H54 (cell line): ENCODE results near the gene ATP5PB.

Source experiments
- DNase-seq: peaks from one replicate; pipeline ENCODE4 v3.0.0; 2011; ENCODE audit warnings: low spot score, mixed read lengths; ENCODE audit not compliant: insufficient read length
- FAIRE-seq: peaks from 3 replicates; lab custom pipeline; 2011; peaks lifted over from hg19 to GRCh38; lab: Jason Lieb, UNC
- POLR2A ChIP-seq: IDR thresholded peaks from 2 replicates; pipeline ENCODE4 v1.6.1; 2011; ENCODE audit warnings: low read depth, mild to moderate bottlenecking, low read length

The ATP5PB gene

DNA sequence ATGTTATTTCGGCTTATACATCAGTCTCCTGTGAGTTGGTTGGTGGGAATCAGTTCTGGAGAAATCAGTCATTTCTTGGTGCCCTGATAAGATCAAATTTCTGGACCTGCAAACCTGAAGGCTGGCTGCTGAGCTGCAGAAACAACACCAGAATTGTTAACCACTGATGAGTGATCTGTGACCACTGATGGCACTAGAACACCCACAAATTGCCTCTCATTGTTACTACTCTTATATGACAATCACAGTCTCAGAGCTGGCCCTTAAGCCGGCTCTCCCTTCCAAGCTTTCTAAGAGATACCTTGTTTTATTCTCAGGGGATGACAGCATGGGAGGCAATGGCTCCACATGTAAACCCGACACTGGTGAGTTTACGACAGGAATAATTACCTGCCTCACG lies 26.4 kb downstream of the ATP5PB start:
- no peak for FAIRE-seq
- DNase-seq: no peak
- no peak for TF ChIP-seq POLR2A

GRCh38 chr1:111476214-111476613 lies 26.9 kb downstream of the ATP5PB start:
- no peak for FAIRE-seq
- no peak for DNase-seq
- TF ChIP-seq POLR2A: no peak

DNA sequence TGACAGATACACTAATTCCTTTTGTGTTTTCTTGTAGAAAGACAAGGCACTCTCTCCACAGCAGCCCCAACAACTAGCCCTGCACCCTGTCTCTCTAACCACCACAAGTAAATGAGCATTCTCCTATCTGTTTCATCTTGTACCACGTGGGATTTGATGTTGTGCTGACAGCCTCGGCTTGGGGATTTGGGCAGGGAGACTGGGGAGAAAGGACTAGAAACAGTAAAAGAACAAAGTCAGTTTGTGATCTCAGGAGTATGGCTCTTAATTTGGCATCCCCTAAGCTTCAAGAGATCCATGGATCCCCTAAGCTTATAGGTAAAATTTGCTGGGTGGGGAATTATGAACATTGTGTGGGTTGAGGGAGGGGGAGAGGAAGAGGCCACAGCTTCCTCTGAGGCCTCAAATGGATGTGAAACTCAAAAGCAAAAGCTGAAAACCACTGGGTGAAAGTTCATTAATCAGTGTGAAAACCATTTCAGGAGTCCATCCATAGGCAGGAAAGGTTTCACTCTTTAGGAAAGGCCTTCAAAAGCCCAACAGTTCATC lies 27.6 kb downstream of the ATP5PB start:
- TF ChIP-seq POLR2A: no peak
- no peak for DNase-seq
- FAIRE-seq: no peak

- DNase-seq (no peak), FAIRE-seq (no peak)
- TF ChIP-seq POLR2A: no peak
These were observed 31.4 kb downstream of the ATP5PB start for GRCh38 chr1:111480674-111481073.

DNA sequence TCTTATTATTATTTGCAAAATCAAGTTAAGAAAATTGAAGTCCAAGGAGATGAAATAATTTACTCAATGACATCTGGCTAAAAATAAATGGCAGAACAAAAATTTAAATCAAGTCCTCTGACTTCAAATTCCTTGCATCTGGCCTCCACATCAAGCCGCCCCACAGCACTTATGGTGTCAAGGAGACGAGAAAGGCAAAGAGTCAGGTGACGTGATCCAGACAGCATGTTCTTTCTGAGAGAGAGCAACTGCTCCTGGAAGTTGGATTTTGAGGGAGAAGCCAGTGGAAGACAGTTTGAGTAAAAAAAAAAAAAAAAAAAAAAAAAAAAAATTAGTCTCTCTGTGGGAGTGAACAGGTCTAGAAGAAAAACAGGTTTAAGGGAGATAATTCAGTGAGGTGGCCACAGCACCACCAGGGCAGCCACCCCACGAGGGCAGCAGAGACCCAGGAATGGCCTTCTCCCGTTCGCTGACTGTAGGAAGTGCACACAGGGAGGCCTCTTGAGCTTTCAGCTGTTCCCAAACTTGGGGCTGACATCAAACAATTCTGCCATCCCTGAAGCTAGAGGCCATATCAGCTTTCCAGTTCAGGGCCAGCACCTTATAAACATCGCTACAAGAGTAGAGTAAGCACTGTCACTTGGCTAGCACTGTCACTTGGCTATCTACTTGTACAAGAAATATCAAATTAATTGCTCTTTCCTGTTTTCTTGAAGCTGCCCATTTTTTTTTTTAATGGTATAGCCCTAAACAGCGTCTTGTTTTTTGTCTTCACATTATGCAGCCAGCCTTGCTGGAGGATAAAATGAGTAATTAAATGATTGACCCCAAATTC lies 32.3 kb downstream of the ATP5PB start:
- peak; percentile 11 for FAIRE-seq
- peak; percentile 51 for DNase-seq

GRCh38 chr1:111483166-111483565 lies 33.9 kb downstream of the ATP5PB start:
- no peak for TF ChIP-seq POLR2A
- FAIRE-seq: no peak
- no peak for DNase-seq

More for the DNA sequence above, 32.3 kb downstream of the ATP5PB start:
- TF ChIP-seq POLR2A: no peak

- FAIRE-seq: no peak
- TF ChIP-seq POLR2A: no peak
- no peak for DNase-seq
These were observed 34.6 kb downstream of the ATP5PB start for GRCh38 chr1:111483876-111484275.

DNA sequence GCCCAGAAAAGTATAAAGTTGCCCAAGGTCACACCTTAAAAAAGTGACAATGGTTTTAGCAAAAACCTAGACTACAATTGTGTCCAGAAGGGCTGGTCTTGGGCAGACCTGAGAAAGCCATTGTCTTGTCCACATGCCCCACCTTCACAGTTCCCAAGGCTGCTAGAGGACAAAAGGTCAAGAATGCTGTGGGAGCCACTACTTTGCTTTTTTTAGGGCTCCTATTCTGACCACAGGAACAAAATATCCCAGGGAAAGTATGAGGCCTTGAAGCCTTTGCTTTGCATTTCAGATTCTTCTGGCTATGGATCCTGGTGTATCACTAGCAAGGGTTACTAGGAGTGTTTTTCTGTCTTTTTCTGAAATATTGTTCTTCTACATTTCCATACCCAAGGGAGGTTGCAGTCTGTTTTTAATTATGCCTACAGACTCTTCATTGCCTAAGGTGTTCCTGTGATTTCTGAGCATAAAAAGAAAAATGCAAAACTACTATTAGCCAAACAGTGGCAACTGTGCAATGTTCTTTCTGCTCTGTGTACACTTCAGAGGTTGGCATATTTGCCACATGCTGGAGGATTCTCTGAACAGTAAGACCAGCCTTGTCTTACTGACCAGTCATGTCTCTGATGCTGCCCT lies 35.2 kb downstream of the ATP5PB start:
- no peak for TF ChIP-seq POLR2A
- no peak for FAIRE-seq
- DNase-seq: no peak

DNA sequence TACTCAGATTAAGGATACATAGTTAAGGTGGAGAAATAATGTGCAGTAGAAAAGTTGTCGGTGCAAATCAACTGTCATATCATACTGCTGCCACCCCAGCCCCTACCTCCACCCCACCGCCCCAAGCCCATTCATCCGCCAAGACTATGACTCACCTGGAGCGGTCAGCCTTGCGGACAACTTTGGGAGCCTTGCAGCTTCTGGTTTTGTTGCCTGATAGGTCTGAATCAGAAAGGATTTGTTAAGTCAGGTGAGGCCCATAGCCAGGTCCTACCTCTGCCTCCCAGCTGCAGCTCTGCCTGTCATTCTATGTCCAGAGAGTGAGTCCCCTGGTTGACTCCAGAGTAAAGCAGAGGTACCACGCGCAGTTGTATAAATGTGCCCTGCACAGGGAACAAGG lies 37.2 kb downstream of the ATP5PB start:
- no peak for DNase-seq

GRCh38 chr1:111487133-111487532 lies 37.9 kb downstream of the ATP5PB start:
- no peak for DNase-seq
- TF ChIP-seq POLR2A: no peak
- no peak for FAIRE-seq

More for the DNA sequence above, 37.2 kb downstream of the ATP5PB start:
- no peak for FAIRE-seq
- no peak for TF ChIP-seq POLR2A

- no peak for DNase-seq
- no peak for FAIRE-seq
- no peak for TF ChIP-seq POLR2A
These were observed 39.4 kb downstream of the ATP5PB start for GRCh38 chr1:111488669-111489068.

DNA sequence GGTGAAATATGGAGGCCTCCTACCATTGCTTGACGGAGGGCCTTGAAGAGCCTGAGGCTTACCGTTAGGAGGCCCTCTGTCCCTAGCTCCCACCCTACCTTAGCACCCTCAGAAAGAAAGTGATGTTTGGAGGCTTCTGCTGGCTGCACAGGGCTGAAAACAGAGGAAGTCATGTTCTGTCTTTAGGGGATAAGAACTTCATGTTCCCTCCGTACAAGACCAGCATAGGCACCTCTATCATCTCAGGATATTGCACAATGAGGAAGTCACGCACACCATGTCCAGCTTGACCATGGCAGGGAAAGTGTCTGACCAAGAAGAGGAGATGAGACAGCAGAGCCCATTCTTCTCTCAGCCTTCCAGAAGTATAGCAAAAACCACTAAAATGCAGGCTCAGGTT lies 40.3 kb downstream of the ATP5PB start:
- no peak for FAIRE-seq
- TF ChIP-seq POLR2A: no peak
- no peak for DNase-seq

DNA sequence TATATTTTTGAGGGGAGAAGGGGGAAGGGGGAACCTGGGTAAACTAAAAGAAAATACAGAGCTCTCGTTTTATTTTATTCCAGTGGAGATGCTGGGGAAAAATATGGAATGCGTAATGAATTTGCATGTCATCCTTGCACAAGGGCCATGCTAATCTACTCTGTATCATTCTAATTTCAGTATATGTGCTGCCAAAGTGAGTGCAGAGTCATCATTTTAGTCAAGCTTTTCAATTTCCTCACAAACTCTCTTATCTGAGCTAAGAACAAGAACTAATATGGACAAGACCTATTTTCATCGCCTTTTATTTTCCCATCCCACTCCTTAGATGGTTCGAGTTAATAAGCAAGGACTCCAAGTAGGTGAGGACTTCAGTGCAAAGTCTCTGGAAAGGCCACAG lies 41.0 kb downstream of the ATP5PB start:
- no peak for TF ChIP-seq POLR2A
- FAIRE-seq (no peak), DNase-seq (no peak)

- DNase-seq (no peak), FAIRE-seq (no peak)
- TF ChIP-seq POLR2A: no peak
These were observed 41.8 kb downstream of the ATP5PB start for GRCh38 chr1:111491070-111491469.
